Measurements from ENCODE around the gene PRR14L.
"Not testable (repeated sequence)": the region's sequence is repeated elsewhere in the genome, so short reads cannot be mapped to it uniquely, and the experiment has no call there.

The PRR14L gene

GRCh38 chr22:31749636-31750364, at the start of gene PRR14L:
PRR14L (minus strand) TSS chr22:31750132; CDS start chr22:31738860, 11,272 bp downstream.
- DNase-seq: peak; percentile 89 to 95 (median 90)

- not testable (repeated sequence) for DNase-seq
These were observed 49.4 kb upstream of the PRR14L start for GRCh38 chr22:31799358-31799757.

- no peak for DNase-seq
These were observed 40.3 kb upstream of the PRR14L start for GRCh38 chr22:31790240-31790639.

DNA sequence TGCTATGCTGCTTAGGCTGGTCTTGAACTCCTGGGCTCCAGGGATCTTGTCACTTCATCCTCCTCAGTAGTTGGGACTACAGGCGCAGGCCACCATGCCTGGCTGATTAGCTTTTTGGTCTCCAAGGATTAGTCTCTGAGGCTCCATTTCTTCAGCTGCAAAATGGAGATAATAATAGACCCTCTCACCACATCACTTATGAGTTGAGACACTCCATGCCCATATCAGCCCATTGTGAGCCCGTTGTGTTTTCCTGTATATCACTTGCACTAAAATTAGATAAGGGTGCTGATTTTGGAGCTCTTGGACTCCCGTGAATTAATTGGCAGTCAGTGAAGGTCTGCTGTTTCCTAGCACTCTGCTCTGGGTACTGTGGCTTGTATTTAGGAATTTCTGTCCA, 39.9 kb upstream of the PRR14L start:
- DNase-seq: no peak

- DNase-seq: no peak
These were observed 26.3 kb upstream of the PRR14L start for GRCh38 chr22:31776231-31776630.

DNA sequence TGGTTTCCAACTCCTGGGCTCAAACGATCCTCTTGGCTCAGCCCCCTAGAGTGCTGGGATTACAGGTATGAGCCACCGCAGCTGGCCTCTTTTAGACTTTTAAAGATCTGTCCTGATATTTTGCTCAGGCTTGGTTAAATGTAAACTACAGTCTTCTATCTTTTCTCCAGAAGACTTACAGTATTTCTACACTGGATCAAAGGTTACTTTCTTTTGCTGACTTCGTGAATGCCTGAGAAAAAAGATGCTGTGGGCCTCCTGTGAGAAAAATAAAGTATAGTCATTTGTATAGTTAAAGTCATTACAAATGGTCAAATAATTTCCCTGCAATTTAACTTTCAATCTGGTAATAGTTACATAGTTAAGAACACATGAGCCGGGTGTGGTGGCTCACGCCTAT, 23.5 kb upstream of the PRR14L start:
- DNase-seq: no peak

- DNase-seq: no peak
These were observed 18.6 kb upstream of the PRR14L start for GRCh38 chr22:31768422-31769059.

DNA sequence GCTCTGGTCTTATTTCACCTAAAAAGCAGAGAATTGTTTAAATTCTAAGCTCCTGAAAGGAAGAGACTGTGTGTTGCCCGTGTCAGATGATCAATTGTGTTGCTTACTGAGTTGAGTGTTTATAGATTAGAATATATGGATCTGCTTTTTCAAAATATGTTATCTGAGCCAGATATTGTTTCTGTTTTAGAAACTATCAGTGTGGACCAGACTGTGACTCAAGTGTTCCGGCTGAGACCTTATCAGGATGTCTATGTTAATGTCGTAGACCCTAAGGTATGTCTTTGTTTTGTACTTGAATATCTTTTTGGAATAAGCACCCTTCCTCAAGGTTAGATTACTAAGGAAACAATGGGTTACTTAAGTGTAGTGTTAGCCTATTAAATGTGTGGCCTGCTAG, 14.9 kb upstream of the PRR14L start:
- no peak for DNase-seq

- not testable (repeated sequence) for DNase-seq
These were observed 8.9 kb upstream of the PRR14L start for GRCh38 chr22:31758860-31759259.

DNA sequence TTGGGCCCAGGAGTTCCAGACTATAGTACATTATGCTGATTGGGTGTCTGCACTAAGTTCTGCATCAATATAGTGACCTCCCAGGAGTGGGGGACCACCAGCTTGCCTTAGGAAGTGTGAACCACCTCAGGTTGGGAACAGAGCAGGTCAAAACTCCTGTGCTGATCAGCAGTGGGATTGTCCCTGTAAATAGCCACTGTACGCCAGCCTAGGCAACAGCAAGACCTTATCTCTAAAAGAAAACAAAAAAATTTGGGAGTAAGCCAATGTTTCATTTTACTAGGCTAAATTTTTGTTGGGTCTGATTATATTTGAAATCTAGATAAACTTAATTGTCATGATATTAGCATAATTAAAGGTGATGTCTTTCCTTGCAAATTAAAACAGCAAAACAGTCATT, 7.3 kb upstream of the PRR14L start:
- no peak for DNase-seq

- no peak for DNase-seq
These were observed 4.9 kb upstream of the PRR14L start for GRCh38 chr22:31754813-31755212.

DNA sequence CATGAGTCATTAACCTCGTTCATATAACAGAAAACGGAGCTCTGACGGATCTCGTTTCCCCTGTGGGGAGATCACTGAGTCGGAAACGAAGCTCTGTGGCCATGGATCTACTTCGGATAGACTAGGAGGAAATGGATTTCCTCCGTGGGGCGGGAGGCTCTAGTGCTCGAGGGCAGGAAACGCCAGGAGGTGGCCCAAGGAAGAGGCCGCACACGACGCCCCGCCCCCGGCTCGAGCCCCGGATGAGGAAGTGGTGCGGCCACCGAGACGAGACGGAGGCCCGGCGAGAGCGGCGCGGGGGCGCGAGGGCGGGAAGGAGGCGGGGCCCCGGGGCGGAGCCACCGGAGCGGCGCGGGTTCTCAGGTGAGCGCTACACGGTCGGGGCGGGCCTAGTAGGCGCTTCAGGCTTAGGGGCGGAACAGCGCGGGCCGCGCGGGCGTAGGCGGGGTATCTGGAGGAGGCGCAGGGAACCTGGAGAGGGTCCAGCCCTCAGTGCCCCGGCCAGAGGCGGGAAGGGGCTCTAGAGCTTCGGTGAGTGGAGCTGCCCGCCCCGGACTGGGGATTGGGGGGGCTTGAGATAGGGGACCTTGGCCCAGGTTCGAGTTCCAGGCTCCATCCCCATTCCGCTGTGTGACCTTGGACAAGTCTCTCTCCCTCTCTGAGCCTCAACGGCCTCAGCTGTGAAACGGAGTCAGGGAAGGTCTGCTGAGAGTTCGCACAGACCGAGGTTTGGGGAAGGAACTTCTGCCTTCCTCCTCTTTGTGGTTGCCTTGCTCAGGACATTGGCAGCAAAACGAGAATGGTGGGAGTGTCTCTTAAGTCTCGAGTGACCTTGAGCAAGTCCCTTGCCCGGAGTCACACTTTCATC, 3.9 kb upstream of the PRR14L start, which contains the start of gene DEPDC5:
TSS of gene DEPDC5 (plus strand) at position 386 of the 868 bp plus-strand sequence. CDS start 903 bp downstream, outside the sequence.
- DNase-seq: peak; percentile 92 to 96 (median 93)

DNA sequence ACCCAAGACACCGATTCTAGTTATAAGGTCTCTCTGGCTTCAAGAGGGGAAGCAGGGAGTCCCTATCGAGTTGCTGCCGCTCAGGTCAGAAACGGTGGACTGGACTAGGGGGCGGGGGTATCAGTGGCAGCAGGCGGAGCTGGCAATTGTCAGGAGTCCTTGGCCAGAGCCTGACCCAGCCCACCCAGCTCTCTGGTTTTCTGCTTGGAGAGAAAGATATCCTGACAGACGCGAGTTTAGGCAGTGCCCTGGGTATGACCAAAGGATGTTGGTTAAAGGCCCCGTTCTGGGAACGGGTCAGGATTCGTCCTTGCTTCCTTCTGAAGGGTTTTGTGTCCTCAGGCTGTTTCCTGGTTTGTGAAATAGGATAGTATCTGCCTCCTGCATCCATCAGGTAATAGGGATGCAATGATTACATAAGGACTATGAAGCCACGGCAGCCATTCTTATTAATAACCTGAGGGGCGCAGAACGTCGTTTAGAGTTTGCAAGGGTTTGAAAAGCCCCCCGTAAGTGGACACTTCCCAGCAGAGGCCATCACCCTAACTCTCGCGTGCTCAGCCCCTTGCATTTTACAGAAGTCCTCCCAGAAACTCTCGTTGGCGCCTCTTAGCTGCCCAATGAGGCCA, 3.2 kb upstream of the PRR14L start:
- DNase-seq: peak in 2 of 3 experiments; percentile 65 to 78

- peak in 1 of 3 experiments; percentile 8 for DNase-seq
These were observed 2.3 kb upstream of the PRR14L start for GRCh38 chr22:31752096-31752847.

- DNase-seq: no peak
These were observed 693 bp upstream of the PRR14L start for GRCh38 chr22:31750365-31751284.

DNA sequence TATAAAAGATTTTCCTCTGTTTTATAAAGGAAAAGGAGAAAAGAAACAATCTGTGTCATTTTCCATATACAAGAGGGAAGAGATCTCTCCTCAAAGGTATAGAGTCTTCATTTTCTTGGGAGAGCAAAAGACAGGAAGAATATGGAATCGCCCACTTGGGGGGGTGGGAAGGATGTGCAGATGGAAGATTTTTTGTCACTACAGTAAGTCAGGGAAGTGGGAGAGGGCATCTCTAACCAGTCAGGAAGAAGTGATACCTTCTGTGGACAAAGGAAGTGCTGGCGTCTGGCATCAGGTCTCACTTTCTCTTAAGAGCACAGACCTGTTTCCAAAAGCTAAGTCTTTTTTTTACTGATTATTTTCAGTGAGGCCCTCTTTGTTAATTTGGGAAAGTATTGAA, 1.4 kb downstream of the PRR14L start:
- DNase-seq: no peak

GRCh38 chr22:31747441-31747840, 2.5 kb downstream of the PRR14L start:
- no peak for DNase-seq

DNA sequence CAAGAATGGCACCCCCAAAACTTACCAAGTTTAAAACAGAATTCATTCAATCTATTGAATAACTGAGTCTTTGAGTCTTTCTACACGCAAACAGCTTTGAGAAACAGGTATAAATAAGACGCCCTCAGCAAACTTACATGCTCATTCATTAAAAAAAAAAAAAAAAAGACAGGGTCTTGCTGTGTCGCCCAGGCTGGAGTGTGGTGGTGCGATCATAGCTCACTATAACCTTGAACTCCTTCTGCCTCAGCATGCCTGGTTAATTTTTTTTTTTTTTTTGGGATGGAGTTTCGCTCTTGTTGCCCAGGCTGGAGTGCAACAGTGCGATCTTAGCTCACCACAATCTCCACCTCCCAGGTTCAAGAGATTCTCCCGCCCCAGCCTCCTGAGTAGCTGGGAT, 6.1 kb downstream of the PRR14L start:
- no peak for DNase-seq

GRCh38 chr22:31742682-31743081, 7.2 kb downstream of the PRR14L start:
- DNase-seq: no peak

DNA sequence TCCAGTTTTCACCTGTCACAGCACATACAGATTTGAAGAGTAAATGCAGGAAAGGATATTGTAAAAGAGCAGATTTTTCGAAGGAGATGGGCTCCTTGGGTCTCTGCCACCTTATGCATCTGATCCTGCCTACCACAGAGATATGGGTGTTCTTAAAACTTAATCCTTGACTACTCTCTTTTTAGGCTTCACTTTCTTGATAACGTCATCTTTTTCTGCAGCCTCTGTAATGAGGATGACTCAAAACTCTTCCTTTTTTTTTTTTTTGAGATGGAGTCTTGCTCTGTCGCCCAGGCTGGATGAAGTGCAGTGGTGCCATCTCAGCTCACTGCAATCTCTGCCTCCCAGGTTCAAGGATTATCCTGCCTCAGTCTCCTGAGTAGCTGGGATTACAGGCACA, 7.8 kb downstream of the PRR14L start:
- no peak for DNase-seq

- DNase-seq: not testable (repeated sequence)
These were observed 9.6 kb downstream of the PRR14L start for GRCh38 chr22:31740314-31740713.

All from NCI-H1417 (cell line).